NCI-H748 treated with DMSO at 0.1 percent for 48 hours (cell line): Measurements from ENCODE around the gene SECISBP2L.
"Not testable (repeated sequence)": the region's sequence is repeated elsewhere in the genome, so short reads cannot be mapped to it uniquely, and the experiment has no call there.

Experiments
- DNase-seq: peaks from one replicate; lab custom pipeline; 2025; lab: John Stamatoyannopoulos, UW

The SECISBP2L gene

GRCh38 chr15:48992545-48992944 is 53.7 kb downstream of the SECISBP2L start:
- no peak for DNase-seq

- no peak for DNase-seq
Observed at GRCh38 chr15:48992096-48992495, 54.1 kb downstream of the SECISBP2L start.

DNA sequence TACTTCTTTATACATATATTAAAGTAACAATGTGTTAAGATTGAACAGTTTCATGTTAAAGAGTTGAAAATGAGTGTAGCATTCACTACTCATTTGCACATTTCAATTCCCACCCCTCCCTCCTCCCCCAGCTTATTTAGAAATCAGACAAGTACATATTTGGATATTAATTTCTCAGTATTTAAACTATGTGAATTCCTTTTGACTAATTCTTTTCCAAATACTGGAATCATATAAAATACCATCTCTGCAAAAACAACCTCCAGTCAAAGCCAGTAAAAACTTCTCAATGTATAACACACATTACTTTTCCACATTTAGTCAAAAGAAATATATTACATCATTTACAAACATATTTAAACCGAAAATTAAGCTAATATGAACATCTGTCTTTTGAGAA is 57.1 kb downstream of the SECISBP2L start:
- DNase-seq: no peak

GRCh38 chr15:48987142-48987541 is 59.1 kb downstream of the SECISBP2L start:
- no peak for DNase-seq

DNA sequence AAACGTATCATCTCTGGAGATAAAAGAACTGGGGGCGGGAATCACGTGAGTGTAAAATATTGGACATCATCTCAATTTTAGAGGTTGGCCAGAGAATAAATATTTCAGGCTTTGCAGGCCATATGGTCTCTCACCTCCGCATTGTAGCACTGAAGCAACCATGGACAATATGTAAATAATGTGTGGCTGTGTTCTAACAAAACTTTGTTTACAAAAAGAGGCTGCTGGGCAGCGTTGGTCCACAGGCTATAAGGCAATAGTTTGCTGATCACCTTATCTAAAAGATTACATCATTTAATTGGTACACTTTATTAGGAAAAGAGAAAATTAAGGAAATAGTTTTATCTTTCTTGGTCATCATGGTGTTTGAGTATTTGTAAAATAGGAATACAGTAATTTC is 60.0 kb downstream of the SECISBP2L start:
- no peak for DNase-seq

GRCh38 chr15:48985516-48985915 is 60.7 kb downstream of the SECISBP2L start:
- no peak for DNase-seq

GRCh38 chr15:48984811-48985352 is 61.4 kb downstream of the SECISBP2L start:
- DNase-seq: no peak

- no peak for DNase-seq
Observed at GRCh38 chr15:48984021-48984710, 62.1 kb downstream of the SECISBP2L start.

- no peak for DNase-seq
Observed at GRCh38 chr15:48983300-48983699, 62.9 kb downstream of the SECISBP2L start.

- no peak for DNase-seq
Observed at GRCh38 chr15:48981941-48982340, 64.3 kb downstream of the SECISBP2L start.

DNA sequence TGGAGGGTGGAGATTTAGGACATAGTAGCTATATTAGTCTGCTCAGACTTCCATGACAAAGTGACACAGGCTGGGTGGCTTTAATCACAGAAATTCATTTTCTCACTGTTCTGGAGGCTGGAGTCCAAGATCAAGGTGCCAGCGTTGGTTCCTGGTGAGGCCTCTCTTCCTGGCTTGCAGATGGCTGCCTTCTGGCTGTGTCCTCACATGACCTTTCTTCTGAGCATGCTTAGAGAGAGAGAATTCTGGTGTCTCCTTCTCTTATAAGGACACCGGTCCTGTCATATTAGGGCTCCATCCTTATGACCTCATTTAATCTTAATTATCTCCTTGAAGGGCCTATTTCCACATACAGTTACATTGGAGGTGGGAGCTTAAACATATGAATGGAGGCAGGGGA is 67.6 kb downstream of the SECISBP2L start:
- no peak for DNase-seq

DNA sequence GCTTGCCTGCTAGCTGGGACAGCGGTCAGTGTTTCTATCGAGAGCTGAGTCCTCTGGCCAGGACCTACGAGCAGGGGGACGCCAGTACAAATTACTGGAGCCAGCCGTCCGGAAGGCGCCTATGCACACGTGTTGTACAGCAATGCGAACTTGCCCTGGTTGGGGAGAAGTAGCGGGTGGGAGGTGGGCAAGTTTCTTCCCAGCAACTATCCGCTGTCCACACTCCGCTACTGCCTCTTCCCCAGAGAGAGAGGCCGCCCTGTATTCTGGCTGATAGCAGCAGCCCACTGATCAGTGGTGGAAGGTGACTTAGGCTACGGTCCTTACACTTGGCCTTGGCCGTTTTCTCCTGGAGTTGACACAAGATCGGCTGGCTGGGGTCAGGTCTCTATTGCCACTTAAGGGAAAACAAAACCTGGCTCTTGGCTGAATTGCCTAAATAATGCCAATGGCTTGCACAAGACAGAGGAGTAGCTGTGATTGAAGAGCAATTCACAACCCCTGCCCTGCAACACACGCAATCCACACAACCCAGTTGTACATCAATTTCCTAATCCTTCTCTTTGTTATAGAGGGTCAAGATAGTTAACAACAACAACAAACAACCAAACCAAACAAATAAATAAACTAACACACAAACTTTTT is 69.7 kb downstream of the SECISBP2L start:
- no peak for DNase-seq

- DNase-seq: peak; percentile 32
Observed at GRCh38 chr15:48975472-48976419, 70.5 kb downstream of the SECISBP2L start.

DNA sequence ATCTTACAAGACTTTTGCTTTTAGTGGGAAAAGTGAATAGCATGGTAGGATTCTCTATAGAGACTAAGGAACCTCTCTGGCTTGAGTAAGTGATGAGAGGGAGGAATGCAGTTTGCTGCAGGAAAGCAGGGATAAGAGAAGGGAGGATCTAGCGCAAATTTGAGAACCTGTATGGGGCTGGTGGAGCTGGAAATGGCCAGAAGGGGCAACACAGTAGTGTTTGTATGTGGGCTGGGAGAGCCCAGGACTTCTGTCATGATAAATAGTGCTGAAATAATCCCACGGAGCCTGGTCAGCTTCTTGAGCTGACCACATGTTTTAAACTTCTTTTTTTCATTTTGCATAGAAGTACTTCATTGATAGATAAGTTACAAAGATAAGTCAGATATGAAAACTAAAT is 71.4 kb downstream of the SECISBP2L start:
- DNase-seq: no peak

- DNase-seq: no peak
Observed at GRCh38 chr15:48972750-48973503, 73.3 kb downstream of the SECISBP2L start.

DNA sequence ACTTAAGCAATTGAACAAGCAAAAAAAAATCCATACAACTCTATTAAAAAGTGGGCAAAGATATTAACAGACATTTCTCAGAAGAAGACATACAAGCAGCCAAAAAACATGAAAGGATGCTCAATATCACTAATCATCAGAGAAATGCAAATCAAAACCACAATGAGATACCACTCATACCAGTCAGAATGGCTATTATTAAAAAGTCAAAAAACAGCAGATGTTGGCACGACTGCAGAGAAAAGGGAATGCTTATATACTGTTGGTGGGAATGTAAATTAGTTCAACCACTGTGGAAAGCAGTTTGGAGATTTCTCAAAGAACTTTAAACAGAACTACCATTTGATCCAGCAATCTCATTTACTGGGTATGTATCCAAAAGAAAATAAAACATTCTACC is 75.3 kb downstream of the SECISBP2L start:
- not testable (repeated sequence) for DNase-seq

DNA sequence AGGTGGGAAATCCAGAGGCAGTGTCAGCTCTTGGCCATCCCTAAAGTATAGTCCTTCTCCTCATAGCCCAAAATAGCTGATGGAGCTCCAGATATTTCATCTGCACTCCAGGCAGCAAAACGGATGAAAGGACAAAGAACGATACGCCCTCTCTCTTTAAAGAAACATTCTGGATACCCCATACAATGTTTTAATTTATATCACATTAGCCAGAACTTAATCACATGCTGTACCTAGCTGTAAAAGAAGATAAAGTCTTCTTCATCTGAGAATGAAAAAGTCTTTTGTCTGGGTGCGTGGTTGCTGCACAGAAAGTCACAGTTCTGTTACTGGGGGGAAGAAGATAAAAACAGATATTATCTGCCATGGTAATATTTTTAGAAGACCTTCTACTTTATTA is 78.2 kb downstream of the SECISBP2L start:
- no peak for DNase-seq

DNA sequence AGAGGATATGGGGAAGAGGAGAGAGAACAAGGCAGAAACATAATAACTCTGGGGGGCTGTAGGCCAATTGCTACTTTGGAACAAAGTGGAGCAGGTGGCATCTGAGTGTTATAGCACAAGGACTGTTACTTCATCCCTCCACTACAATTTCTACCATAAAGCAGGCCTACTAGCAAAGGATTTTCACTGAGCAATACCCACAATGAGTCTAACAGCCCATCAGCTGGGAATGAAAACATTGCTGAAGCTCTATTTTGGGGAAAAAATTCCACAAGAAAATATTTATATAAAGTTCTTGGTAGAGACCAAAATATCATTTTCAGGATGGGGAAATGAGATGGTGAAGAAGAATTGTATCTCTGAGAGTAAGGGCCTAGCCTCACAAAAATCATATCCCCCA is 78.9 kb downstream of the SECISBP2L start:
- no peak for DNase-seq

GRCh38 chr15:48966595-48967301 is 79.5 kb downstream of the SECISBP2L start:
- DNase-seq: no peak

DNA sequence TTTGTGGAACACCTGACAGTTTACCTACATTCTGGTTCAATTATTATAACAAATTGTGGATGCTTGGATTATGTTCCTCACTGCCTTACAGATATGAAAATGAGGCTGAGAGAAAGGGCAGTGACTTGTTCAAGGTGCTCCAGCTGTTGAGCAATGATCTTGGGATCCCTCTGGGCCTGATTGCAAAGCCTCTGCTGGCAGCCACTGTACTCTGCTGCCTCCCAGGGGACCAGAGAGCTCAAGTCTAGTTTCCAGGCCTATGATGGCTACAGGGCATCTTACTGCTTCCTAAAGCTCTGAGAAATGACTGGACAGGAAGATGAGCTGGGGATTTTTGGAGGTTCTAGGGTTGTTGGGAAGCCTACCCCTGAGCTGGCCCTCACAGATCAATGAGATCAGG is 80.3 kb downstream of the SECISBP2L start:
- no peak for DNase-seq

DNA sequence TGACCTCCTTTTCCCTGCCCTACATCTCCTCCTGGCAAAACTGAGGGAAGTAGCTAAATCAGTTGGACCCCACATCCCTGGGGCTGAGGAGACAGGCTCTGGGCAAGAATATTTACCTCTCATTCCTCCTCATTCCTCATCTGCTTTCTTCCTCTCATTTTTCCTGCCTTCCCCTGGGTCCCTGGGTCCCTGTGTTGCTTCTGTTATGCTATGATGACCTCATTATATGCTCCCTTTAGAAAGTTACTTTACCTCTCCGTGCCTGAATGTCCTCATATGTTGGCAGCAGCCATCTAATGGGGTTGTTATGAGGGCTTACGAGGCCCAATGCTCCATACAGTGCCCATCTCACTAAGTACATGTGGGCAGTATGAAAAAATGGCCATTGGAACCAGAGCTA is 81.3 kb downstream of the SECISBP2L start:
- DNase-seq: no peak
